ENCODE results near the gene GPR37L1. TPM values are rescaled to one million over a fixed set of nuclear protein-coding genes. Genes with fewer than 3 reads are reported as not detected.

GPR37L1 gene
- total RNA-seq, 4 donors from 2014 or later: 0.22 to 0.34 TPM; not detected in 2

- intact Hi-C loops (cut with DNase I): loop anchor here (10.0 kb wide), 1 partner anchor 533 kb away; the partner anchor contains the start of gene SYT2
- Histone ChIP-seq H3K9me3 (no peaks in the 10 kb centered on the region), H3K36me3 (no peaks in the 10 kb centered on the region), H3K27me3 (no peaks in the 10 kb centered on the region), H3K4me3 (replicated peaks in 1 of 3) (no peak overlapping the region), H3K27ac (no peak overlapping the region), H3K4me1 (peaks cover 0 to 4% of the 10 kb centered on the region in 2 donors)
- DNase-seq: no peak
- 91 to 92% methylated on average over 8 of the region's 8 CpGs for WGBS, 2 donors
- TF ChIP-seq POLR2A (IDR thresholded peaks at IDR 0.05) (no peak), CTCF (IDR thresholded peaks at IDR 0.05) (no peak)
These were observed 59.5 kb downstream of the GPR37L1 start for GRCh38 chr1:202182040-202182877.

Small RNAs within 50 kb of the gene (small RNA-seq; reads per million reads assigned to genes)
- gene CRIP1P3: not detected

Other genes with a start within 250 kb of the GPR37L1 start
- 10 to 100 TPM; 28.8 to 60.3 (median 50.3) TPM for gene SHISA4, start 234.0 kb upstream of the GPR37L1 start, total RNA-seq
- 10 to 100 TPM; 30.6 to 50.0 (median 35.9) TPM for gene LMOD1, start 176.4 kb upstream of the GPR37L1 start, total RNA-seq
- gene TIMM17A, start 167.4 kb upstream of the GPR37L1 start, total RNA-seq: 10 to 100 TPM; 34.7 to 46.8 (median 40.1) TPM
- 10 to 100 TPM; 61.4 to 98.1 (median 85.7) TPM for gene RNPEP, start 140.3 kb upstream of the GPR37L1 start, total RNA-seq
- 10 to 100 TPM in 2 of 4 donors, 1 to 10 TPM in 2; 6.6 to 28.8 (median 12.6) TPM for gene ELF3, start 112.3 kb upstream of the GPR37L1 start, total RNA-seq
- 10 to 100 TPM; 31.2 to 38.6 (median 35.0) TPM for gene ARL8A, start 21.8 kb downstream of the GPR37L1 start, total RNA-seq
- gene PTPN7, start 37.7 kb downstream of the GPR37L1 start, total RNA-seq: 1 to 10 TPM; 1.3 to 4.3 (median 2.1) TPM
- gene LGR6, start 70.9 kb downstream of the GPR37L1 start, total RNA-seq: 1 to 10 TPM; 2.8 to 7.0 (median 4.5) TPM
- 1 to 10 TPM in 3 of 4 donors, not detected in 1; 2.4 to 6.5 (median 2.7) TPM for gene UBE2T, start 219.0 kb downstream of the GPR37L1 start, total RNA-seq
- 10 to 100 TPM; 34.9 to 48.5 (median 41.3) TPM for gene PPP1R12B, start 225.8 kb downstream of the GPR37L1 start, total RNA-seq

Data from thyroid gland (tissue), 4 donors.